GM21528 (cell line): Measurements from ENCODE around the gene NXPE3.
A peak's percentile ranks its signal among the peaks of the same experiment; 100 is the strongest.
"Not testable (repeated sequence)": the region's sequence is repeated elsewhere in the genome, so short reads cannot be mapped to it uniquely, and the experiment has no call there.

Experiments
- ATAC-seq: cut with Tn5 transposase; IDR thresholded peaks from one replicate; pipeline ENCODE4 v1.9.1; 2021; ENCODE audit warnings: mild to moderate bottlenecking, moderate library complexity; ENCODE audit not compliant: unreplicated experiment, low FRiP score

Gene NXPE3

GRCh38 chr3:101779047-101779821, at the start of gene NXPE3:
TSS of gene NXPE3 (plus strand) at chr3:101779211. CDS start at chr3:101785597, 6,386 bp downstream.
- peak; percentile 96 for ATAC-seq

GRCh38 chr3:101729586-101729985, 49.4 kb upstream of the NXPE3 start:
- no peak for ATAC-seq

GRCh38 chr3:101730839-101731238, 48.2 kb upstream of the NXPE3 start:
- no peak for ATAC-seq

GRCh38 chr3:101732240-101732641, 46.8 kb upstream of the NXPE3 start:
- ATAC-seq, result no peak

- ATAC-seq, result no peak
These were observed 43.2 kb upstream of the NXPE3 start for GRCh38 chr3:101735833-101736232.

GRCh38 chr3:101741914-101742313, 37.1 kb upstream of the NXPE3 start:
- not testable (repeated sequence) for ATAC-seq

- ATAC-seq, result no peak
These were observed 34.2 kb upstream of the NXPE3 start for GRCh38 chr3:101744811-101745210.

GRCh38 chr3:101745934-101746333, 33.1 kb upstream of the NXPE3 start:
- not testable (repeated sequence) for ATAC-seq

GRCh38 chr3:101753386-101754113, 25.5 kb upstream of the NXPE3 start:
- ATAC-seq, result not testable (repeated sequence)

GRCh38 chr3:101758224-101758623, 20.8 kb upstream of the NXPE3 start:
- no peak for ATAC-seq

- ATAC-seq, result no peak
These were observed 16.9 kb upstream of the NXPE3 start for GRCh38 chr3:101762041-101762646.

GRCh38 chr3:101777745-101778281, 1.2 kb upstream of the NXPE3 start:
- not testable (repeated sequence) for ATAC-seq

GRCh38 chr3:101778385-101779046, 495 bp upstream of the NXPE3 start:
- no peak for ATAC-seq

GRCh38 chr3:101779822-101780381, 891 bp downstream of the NXPE3 start:
- ATAC-seq, result no peak

- no peak for ATAC-seq
These were observed 1.6 kb downstream of the NXPE3 start for GRCh38 chr3:101780661-101781060.

GRCh38 chr3:101781166-101781565, 2.2 kb downstream of the NXPE3 start:
- ATAC-seq, result no peak

GRCh38 chr3:101784855-101785613, 6.0 kb downstream of the NXPE3 start:
- ATAC-seq, result no peak

- ATAC-seq, result peak; percentile 99
These were observed 12.8 kb downstream of the NXPE3 start for GRCh38 chr3:101791778-101792177.

- no peak for ATAC-seq
These were observed 17.2 kb downstream of the NXPE3 start for GRCh38 chr3:101796077-101796680.
